ENCODE results near the gene ZNF438. TPM values are rescaled to one million over a fixed set of nuclear protein-coding genes. Genes with fewer than 3 reads are reported as not detected.

ZNF438 gene
- total RNA-seq, 1 experiment from 2014 or later: 2.6 TPM

DNA sequence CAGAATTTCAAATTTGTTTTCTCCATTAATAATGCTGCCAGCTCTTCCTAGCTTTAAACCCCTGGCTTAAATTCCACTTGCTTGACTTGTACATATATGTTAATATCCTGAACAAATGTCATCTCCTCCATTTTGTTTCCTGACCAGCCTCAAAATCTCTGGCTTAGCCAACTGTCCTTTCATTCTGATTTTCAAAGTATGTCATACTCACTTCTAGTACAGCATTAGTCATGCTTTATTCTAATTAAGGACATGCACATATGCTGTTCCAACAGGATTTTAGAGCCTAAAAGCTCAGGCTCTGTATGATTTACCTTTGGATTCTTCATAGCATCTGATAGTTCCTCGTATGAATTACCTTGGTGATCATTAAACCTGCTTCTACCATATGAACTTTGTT lies 158.3 kb downstream of the ZNF438 start:
- in situ Hi-C loops (cut with HindIII; ENCODE audit: low pct_unique_long_range_greater_than_20kb, low sequenced_read_pairs): no loop called here

GRCh38 chr10:30870896-30871295 lies 160.8 kb downstream of the ZNF438 start:
- DNase-seq (ENCODE audit: low read depth): no peak
- in situ Hi-C loops (cut with HindIII; ENCODE audit: low pct_unique_long_range_greater_than_20kb, low sequenced_read_pairs): no loop called here

More for the DNA sequence above, 158.3 kb downstream of the ZNF438 start:
- no peak for DNase-seq (ENCODE audit: low read depth)

- in situ Hi-C loops (cut with HindIII; ENCODE audit: low pct_unique_long_range_greater_than_20kb, low sequenced_read_pairs): no loop called here
- DNase-seq (ENCODE audit: low read depth): no peak
Measured at GRCh38 chr10:30869566-30869965, 162.1 kb downstream of the ZNF438 start.

GRCh38 chr10:30868611-30869010 lies 163.1 kb downstream of the ZNF438 start:
- in situ Hi-C loops (cut with HindIII; ENCODE audit: low pct_unique_long_range_greater_than_20kb, low sequenced_read_pairs): no loop called here
- DNase-seq (ENCODE audit: low read depth): no peak

- DNase-seq (ENCODE audit: low read depth): no peak
- in situ Hi-C loops (cut with HindIII; ENCODE audit: low pct_unique_long_range_greater_than_20kb, low sequenced_read_pairs): no loop called here
Measured at GRCh38 chr10:30866896-30867295, 164.8 kb downstream of the ZNF438 start.

DNA sequence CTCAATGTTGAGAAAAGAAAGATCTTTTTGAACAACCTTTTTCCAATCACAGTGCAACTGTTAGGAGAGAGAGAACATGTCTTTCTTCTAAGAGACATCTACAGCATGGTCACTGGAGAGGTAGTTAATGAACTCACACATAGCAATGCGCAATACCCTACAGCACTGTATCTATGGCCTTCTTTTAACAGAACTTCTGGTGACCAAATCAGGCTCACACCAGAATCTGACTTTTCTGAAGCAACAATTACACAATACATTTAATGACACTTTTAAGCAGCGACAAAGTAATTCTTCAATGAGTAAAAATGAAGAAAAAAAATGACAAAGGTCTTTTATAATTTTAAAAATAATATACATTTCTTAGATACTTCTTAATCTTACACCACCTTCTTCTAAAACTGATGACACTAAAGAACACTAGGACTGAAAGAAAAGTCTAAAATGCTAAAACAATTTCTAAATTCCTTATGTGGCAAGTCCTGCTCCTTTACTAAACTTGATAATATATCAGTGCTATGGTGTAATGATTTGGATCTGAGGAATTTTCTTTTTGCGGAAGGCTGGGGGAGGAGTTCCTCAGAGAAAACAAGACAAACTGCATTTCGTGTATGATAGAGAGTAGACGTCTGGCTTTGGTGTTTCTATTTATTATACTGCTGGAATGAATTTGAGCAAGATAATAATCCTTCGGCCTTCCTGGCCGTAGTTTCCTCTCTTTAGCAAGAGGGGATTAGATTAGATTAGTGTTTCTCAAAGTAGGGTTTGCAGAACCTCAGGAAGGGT lies 166.3 kb downstream of the ZNF438 start:
- DNase-seq (ENCODE audit: low read depth): no peak
- in situ Hi-C loops (cut with HindIII; ENCODE audit: low pct_unique_long_range_greater_than_20kb, low sequenced_read_pairs): no loop called here

DNA sequence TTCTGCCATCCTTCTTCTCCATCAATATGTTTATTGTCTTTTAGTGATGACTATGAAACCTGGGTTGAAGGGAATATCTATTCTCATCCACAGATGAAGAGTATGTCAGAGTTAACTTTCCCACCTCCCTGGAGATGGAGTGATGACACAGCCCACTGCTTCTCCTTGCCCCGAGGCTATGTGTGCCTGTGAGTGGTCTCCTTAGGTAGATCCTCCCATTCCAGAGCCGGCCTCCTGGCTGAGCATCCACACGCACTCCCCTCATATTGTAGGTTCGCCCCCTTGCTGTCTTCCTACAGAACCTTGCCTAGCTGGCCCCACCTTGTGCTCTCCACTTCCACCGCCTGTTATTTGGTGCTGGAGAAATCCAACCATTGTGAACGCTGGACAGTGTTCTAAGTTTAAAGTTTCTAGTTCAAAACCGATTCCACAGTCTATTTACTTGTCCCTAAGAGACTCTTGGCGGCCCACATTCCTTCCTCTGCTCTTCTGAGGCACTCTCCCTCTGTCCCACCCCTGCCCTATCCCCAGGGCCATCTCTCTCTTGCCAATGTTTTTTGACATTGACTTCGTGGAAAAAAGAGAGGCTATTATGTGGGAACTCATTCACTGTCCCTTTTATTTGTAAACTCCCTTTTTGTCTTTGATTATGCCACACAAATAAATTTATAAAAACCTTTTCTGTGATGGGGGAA lies 168.0 kb downstream of the ZNF438 start:
- in situ Hi-C loops (cut with HindIII; ENCODE audit: low pct_unique_long_range_greater_than_20kb, low sequenced_read_pairs): no loop called here
- DNase-seq (ENCODE audit: low read depth): no peak

- DNase-seq (ENCODE audit: low read depth): peak; percentile 18
- in situ Hi-C loops (cut with HindIII; ENCODE audit: low pct_unique_long_range_greater_than_20kb, low sequenced_read_pairs): no loop called here
Measured at GRCh38 chr10:30862486-30862885, 169.2 kb downstream of the ZNF438 start.

DNA sequence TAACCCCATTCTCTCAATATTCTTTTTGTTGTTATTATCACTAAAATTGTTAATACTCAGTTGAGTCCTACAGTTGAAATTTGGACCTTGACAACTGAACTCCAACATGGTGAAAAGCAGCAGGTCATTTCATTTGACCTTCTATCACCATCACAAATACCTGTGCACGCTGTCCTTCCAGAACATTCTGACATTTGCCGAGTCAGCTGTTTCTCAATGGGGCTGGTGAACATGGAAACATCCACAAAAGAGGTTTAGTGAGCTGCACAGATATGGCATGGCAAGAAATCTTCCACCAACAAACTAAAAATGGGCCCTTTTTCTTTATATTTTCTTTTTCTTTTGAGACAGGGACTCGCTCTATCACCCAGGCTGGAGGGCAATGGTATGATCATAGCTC lies 169.7 kb downstream of the ZNF438 start:
- in situ Hi-C loops (cut with HindIII; ENCODE audit: low pct_unique_long_range_greater_than_20kb, low sequenced_read_pairs): no loop called here
- DNase-seq (ENCODE audit: low read depth): no peak

GRCh38 chr10:30861221-30861620 lies 170.4 kb downstream of the ZNF438 start:
- in situ Hi-C loops (cut with HindIII; ENCODE audit: low pct_unique_long_range_greater_than_20kb, low sequenced_read_pairs): no loop called here
- DNase-seq (ENCODE audit: low read depth): no peak

- in situ Hi-C loops (cut with HindIII; ENCODE audit: low pct_unique_long_range_greater_than_20kb, low sequenced_read_pairs): no loop called here
- DNase-seq (ENCODE audit: low read depth): no peak
Measured at GRCh38 chr10:30858499-30858898, 173.2 kb downstream of the ZNF438 start.

DNA sequence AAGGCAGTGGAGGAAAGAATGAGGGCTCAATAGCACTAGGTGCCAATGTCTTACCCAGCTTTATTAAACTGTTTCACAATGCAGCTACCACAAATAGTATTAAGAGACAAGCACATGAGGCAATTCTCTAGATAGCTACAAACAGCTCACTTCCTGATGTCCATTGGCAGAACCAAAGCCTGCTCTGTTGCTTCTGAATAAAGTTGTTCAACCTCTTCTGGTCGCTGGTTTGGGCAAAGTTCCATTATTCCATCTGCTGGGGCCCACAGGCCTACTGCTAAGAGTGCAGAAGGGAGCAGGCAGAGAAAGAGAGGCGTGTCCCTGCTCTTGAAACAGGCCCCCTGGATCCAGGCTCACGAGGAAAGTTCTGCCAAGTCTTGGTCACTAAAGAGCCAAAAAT lies 173.9 kb downstream of the ZNF438 start:
- in situ Hi-C loops (cut with HindIII; ENCODE audit: low pct_unique_long_range_greater_than_20kb, low sequenced_read_pairs): no loop called here
- no peak for DNase-seq (ENCODE audit: low read depth)

DNA sequence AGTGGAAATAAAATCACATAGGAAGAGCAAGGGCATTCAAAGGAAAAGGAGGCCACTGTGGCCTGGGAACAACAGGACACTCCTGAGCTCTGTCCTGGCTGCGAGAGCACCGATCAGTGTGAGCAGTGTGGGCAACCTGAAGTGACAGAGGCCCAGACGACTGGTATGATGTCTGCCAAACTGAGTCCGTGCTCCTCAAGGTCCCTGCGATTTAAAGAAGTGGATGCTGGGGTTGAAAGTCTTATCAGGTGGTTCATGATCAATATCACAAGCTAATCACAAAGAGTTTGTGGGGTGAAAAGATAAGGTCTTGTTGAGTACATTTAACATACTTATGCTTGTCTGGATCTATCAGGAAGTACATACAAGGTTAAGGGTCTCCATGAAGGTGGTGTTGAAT lies 176.5 kb downstream of the ZNF438 start:
- DNase-seq (ENCODE audit: low read depth): no peak
- in situ Hi-C loops (cut with HindIII; ENCODE audit: low pct_unique_long_range_greater_than_20kb, low sequenced_read_pairs): no loop called here

DNA sequence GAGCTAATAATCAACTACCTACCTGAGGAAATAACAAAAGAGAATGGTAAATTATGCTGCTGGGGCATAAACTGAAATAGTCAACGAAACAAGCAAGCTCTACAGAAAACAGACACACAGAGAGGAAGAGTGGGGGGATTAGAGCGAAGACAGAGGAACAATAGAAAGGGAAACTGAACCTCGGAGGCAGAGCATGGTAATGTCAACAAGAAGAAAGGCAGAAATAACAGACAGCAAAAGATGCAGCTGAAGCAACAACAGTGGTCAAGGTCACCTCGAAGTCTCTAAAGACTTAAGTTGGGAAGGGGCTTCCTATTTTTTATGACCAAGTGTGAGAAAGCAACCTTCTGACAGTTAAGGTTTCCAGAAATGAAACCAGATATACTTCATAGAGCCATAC lies 177.0 kb downstream of the ZNF438 start:
- in situ Hi-C loops (cut with HindIII; ENCODE audit: low pct_unique_long_range_greater_than_20kb, low sequenced_read_pairs): no loop called here
- no peak for DNase-seq (ENCODE audit: low read depth)

- in situ Hi-C loops (cut with HindIII; ENCODE audit: low pct_unique_long_range_greater_than_20kb, low sequenced_read_pairs): no loop called here
- DNase-seq (ENCODE audit: low read depth): no peak
Measured at GRCh38 chr10:30853066-30853465, 178.6 kb downstream of the ZNF438 start.

- in situ Hi-C loops (cut with HindIII; ENCODE audit: low pct_unique_long_range_greater_than_20kb, low sequenced_read_pairs): no loop called here
Measured at GRCh38 chr10:30850776-30851175, 180.9 kb downstream of the ZNF438 start.

DNA sequence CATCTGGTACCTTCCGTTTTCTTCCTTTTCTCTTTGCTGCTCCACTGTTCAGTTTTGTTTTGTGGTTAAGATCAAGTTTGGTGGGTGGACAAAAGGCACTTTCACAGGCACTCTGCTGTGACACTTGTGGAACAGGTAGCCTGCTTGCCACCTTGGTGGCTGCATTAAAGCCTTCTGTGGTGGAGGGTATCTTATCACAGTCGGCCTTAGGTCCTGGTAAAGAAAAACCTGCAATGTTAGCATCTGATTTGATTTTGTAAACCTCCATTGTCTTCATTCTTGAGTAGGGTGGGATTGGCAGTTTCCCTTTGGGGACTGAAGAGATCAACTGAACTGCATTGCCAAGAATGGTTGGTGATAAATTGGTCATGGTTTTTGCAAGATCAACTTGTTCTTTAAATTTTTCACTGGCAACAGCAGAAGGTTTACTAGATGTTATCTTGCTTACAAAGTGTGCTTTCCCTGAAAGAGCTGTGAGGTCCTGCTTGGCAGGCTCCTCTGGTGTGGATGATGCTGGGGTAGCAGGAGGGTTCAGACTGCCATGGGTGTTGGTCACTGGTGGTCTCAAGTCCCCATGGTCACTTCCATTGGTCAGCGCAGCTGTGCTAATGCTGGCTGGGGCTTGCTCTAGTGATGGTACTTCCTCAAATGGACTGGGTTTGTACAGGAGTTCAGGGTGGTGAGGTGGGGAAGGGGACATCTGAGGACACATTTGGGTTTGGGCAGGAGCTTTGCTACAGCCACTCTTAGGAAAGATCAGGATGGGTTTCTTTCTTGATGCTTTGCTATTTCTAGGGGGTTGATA lies 182.2 kb downstream of the ZNF438 start:
- in situ Hi-C loops (cut with HindIII; ENCODE audit: low pct_unique_long_range_greater_than_20kb, low sequenced_read_pairs): no loop called here
- no peak for DNase-seq (ENCODE audit: low read depth)

More at GRCh38 chr10:30850776-30851175, 180.9 kb downstream of the ZNF438 start:
- no peak for DNase-seq (ENCODE audit: low read depth)

DNA sequence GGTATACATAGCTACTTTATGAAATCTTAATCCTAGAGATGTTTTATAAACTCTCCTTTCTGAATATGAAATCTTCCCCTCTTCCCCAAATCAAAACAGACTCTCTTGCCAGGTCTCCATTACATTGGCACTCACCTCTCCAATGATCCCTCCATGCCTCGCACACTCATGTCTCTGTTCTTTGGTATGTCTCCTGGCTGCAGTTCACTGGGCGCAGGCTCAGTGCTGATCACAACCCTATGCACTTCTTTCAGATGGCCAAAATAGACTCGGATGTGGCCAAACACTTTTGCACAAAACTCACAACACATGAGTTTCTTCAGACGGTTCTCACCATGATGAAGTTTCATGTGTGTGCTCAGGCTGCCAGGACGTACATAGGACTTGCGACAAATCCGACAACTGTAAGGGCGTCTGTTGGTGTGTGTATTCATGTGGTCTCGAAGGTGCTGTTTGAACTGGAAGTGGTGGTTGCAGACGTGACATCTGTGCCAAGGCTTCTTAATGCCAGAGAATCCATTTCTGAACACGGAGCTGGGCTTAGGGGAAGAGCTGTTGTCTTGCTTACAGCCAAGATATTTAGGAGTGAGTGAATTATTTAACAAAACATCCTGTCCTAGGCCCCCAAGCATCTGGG lies 183.2 kb downstream of the ZNF438 start:
- no peak for DNase-seq (ENCODE audit: low read depth)
- in situ Hi-C loops (cut with HindIII; ENCODE audit: low pct_unique_long_range_greater_than_20kb, low sequenced_read_pairs): no loop called here

GRCh38 chr10:30847642-30848041 lies 184.0 kb downstream of the ZNF438 start:
- no peak for DNase-seq (ENCODE audit: low read depth)
- in situ Hi-C loops (cut with HindIII; ENCODE audit: low pct_unique_long_range_greater_than_20kb, low sequenced_read_pairs): no loop called here
